LNCaP clone FGC (cell line): Measurements from ENCODE around the gene GNAZ.

Source experiments
- DNase-seq: peaks from one replicate; pipeline ENCODE4 v3.0.0-alpha.2; 2011; ENCODE audit warnings: low read depth
- H3K4me3 ChIP-seq: 2 replicates; pipeline ENCODE4 v1.5.1; 2011; ENCODE audit warnings: mild to moderate bottlenecking, low read depth, low read length, control low read depth
- TF ChIP-seq, protein P1 (sequence below): IDR thresholded peaks from 2 replicates; pipeline ENCODE4 v1.5.1; 2012; ENCODE audit warnings: mild to moderate bottlenecking; ENCODE audit not compliant: control insufficient read depth, insufficient read depth; ENCODE audit errors: extremely low read depth

The GNAZ gene

DNA sequence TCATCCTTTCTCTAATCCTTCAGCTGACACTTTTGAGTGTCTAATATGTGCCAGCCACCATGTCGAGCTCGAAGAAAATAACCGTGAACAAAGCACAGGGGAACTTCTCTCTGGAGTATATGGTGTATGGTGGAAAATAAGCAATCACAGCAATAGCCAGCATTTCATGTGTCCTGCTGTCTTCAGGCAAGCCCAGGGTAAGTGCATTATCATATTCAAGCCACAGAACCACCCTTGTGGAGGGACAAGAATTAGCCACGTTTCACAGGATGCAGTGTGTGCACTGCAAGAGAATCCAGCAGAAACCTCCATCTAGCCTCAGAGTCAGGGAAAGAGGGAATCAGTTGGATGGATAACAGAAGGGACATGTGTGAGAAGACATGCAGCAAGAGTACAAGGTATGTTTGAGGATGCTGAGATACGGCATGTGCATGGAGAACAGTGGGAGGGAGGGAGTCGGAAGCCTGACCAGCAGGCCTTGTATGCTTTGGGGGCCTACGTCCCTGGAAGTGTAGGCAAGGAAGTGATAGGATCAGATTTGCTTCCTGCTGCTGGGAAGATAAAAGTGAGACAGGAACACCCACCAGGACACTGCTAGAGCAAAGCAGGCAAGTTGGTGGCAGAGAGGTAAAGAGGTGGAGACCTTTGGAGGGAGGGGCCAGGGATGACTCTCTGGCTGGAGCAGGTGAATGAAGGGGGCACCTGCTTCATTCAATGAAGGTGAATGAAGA lies 14.7 kb upstream of the GNAZ start:
- TF ChIP-seq, protein P1, sequence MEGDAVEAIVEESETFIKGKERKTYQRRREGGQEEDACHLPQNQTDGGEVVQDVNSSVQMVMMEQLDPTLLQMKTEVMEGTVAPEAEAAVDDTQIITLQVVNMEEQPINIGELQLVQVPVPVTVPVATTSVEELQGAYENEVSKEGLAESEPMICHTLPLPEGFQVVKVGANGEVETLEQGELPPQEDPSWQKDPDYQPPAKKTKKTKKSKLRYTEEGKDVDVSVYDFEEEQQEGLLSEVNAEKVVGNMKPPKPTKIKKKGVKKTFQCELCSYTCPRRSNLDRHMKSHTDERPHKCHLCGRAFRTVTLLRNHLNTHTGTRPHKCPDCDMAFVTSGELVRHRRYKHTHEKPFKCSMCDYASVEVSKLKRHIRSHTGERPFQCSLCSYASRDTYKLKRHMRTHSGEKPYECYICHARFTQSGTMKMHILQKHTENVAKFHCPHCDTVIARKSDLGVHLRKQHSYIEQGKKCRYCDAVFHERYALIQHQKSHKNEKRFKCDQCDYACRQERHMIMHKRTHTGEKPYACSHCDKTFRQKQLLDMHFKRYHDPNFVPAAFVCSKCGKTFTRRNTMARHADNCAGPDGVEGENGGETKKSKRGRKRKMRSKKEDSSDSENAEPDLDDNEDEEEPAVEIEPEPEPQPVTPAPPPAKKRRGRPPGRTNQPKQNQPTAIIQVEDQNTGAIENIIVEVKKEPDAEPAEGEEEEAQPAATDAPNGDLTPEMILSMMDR = no peak
- DNase-seq = no peak

DNA sequence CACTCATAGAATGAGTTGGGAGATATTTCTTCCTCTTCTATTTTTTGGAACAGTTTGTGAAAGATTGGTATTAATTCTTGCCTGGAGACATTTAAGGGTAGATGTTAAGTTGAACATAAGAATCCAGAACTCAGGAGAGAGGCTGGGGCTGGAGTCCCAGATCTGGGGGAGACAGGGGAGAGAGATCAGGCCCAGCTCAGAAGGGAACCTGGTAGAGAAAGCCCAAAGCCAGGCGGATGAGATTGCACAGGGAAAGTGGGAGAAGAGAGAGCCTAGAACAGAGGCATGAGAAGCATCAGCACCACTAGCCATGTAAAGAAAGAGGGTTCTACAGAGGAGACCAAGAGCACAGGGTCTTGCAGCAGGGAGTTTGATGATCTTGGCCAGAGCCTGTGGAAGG lies 13.0 kb upstream of the GNAZ start:
- no peak for DNase-seq
- TF ChIP-seq, protein P1 = no peak
- no peak overlapping the region for H3K4me3 ChIP-seq

More for the DNA sequence above, 14.7 kb upstream of the GNAZ start:
- no peak overlapping the region for H3K4me3 ChIP-seq

DNA sequence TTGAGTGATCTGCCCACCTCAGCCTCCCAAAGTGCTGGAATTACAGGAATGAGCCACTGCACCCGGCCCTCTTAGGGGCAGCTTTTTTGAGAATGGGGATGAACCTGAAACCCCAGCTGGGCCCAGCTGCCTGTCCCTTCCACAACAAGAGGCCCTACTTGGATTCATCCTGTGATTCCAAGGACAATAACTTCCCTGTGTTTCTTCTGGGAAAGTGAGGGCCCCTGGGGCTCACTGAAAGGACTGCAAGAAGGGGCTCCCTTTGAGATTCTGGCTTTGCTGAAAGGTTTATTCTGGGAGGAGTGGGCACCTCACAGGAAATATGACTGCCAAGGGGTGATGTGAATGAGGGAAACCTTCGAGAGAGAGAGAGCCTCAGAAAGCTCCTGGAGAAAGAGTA lies 12.3 kb upstream of the GNAZ start:
- DNase-seq = no peak
- TF ChIP-seq, protein P1 = no peak
- no peak overlapping the region for H3K4me3 ChIP-seq

DNA sequence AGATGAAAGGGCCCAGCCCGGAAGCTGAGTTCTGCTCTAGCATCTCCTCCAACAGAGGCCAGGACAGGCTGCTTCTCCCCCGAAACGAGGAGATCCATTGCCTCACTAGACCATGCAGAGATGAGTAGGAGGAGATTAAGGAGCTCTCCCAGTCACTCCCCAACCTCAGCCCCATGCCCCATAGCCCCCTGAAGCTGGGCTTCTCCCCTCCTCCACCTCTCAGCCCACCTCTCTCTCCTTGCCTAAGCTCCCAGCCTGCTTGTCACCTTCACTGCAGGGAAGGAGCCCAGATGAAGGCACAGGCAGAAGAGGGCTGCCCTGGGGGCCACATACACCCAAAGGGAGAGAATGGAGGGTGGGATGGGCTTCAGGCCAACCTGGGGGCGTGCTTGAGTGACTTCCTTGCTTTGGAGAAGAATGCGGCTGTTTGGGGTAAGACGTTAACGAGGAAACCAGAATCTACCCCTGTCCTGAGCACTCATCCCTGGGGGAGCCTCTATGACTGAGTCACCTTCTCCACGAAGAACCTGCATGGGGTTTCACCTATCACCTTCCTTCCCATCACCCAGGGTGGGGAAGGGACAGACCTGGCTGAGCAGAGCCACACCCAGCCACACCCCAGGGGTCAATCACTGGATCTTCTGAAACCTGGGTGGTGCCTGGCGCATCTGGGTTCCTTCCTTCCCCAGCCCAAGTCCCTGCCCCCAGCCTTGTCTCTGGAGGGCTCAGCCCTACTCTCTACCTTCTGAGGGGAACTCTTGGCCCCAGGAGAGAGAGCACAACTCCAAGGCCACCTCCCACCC lies 11.6 kb upstream of the GNAZ start:
- TF ChIP-seq, protein P1 = no peak
- no peak overlapping the region for H3K4me3 ChIP-seq
- DNase-seq = no peak

DNA sequence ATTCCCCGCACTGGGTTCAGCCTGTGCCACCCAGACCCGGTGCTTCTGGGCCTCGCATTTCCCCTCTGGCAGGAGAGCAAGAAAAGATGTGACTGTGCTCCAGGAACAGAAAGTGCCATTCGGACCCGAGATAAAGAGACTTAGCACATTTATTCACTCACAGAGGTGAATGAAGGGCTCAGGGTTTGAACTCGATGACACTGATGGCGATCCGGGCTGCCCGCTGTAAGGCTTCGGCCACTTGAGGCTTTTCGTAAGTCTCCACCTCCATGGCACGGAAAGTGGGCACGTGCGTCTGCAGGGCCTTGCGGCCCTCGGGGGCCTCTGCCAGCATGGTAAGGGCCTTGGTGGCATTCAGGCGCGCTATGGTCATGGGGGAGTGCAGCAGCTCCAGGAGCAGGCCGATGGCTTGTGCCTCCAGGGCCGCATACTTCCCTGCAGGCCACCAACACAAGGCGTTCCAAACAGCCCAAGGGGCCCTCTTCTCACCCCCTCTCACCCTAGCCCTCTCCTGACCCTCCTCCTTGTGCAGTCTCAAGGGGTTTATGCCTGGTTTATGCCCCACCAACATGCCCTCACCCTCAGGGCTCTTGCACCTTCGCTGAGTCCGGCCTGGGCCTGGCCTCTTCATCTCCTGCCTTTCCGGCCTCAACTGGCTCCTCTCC lies 10.9 kb upstream of the GNAZ start:
- H3K4me3 ChIP-seq = no peak overlapping the region
- TF ChIP-seq, protein P1 = no peak
- no peak for DNase-seq

DNA sequence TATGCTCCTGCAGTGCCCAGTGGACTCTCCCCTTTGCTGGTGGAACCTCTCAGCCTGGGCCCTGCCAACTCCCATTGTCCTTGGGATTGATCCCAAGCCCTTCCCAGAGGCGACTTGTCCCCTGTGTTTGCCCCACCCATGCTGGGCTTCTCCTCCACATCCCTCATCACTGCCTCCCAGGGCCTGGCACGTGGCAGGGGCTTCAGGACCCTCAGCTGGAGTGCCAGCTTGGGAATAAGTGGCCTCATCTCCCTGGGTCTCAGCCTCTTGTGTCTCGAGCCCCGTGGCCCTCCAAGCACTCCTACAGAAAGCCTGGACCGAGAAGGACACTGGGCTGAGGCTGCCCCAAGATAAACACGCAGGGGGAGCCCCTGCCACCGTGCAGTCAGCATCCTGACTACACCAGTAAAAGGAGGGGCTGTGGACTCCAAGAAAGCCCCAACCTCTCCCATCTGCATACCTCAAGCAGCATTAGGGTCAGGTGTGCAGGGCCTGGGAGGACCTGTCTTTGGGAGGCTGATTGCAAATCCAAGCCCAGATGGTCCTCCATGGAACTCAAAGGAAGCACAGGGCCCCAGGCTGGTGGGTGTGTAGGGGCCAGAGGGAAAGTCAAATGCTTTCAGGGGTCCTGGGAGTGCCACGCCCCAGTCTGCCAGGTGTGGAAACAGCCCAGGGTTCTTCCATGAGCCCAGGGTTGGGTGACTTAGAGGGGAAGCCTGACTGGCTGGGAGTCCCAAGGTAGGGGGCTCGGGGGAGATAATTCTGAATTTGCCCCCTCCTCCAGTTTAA lies 9.5 kb upstream of the GNAZ start:
- DNase-seq = no peak
- TF ChIP-seq, protein P1 = no peak
- H3K4me3 ChIP-seq = no peak overlapping the region
